Renal cortex interstitium (tissue), 11 donors: ENCODE measurements around the gene CSNK2A1. TPM values are rescaled to one million over a fixed set of nuclear protein-coding genes. Genes with fewer than 3 reads are reported as not detected.

Experiments used
- DNase-seq, 11 donors: peaks; one replicate each; pipeline ENCODE4 v3.0.0-alpha.2; 2013; ENCODE audit warnings: low read depth in 9 of 11, low spot score in 4 of 11; ENCODE audit errors: extremely low read depth in 1 of 11
- polyA plus RNA-seq, 3 donors: library from polyadenylated mRNA; unstranded; fragments of 120-200 nt; gene quantifications; one replicate each; pipeline ENCODE4 v1.2.1, GENCODE V29; 2013; ENCODE audit not compliant: insufficient read length in 3 of 3

The CSNK2A1 gene
- polyA plus RNA-seq, 3 donors = 131 to 154 (median 143) TPM

GRCh38 chr20:444117-444516, 99.5 kb downstream of the CSNK2A1 start:
- DNase-seq = no peak

- DNase-seq = no peak
These were observed 100.3 kb downstream of the CSNK2A1 start for GRCh38 chr20:443223-443775.

- DNase-seq = no peak
These were observed 103.0 kb downstream of the CSNK2A1 start for GRCh38 chr20:440636-441035.

GRCh38 chr20:440148-440547, 103.4 kb downstream of the CSNK2A1 start:
- no peak for DNase-seq

- no peak for DNase-seq
These were observed 104.8 kb downstream of the CSNK2A1 start for GRCh38 chr20:438571-439469.

GRCh38 chr20:437787-438486, 105.7 kb downstream of the CSNK2A1 start:
- DNase-seq = no peak

GRCh38 chr20:436476-436875, 107.1 kb downstream of the CSNK2A1 start:
- no peak for DNase-seq

- no peak for DNase-seq
These were observed 108.0 kb downstream of the CSNK2A1 start for GRCh38 chr20:435558-435957.

GRCh38 chr20:434661-435419, 108.8 kb downstream of the CSNK2A1 start:
- DNase-seq = no peak

- DNase-seq = peak in 5 of 11 donors; percentile 9 to 49 (median 27)
These were observed 109.4 kb downstream of the CSNK2A1 start for GRCh38 chr20:434221-434620.

GRCh38 chr20:433300-433975, 110.2 kb downstream of the CSNK2A1 start:
- no peak for DNase-seq

- no peak for DNase-seq
These were observed 110.8 kb downstream of the CSNK2A1 start for GRCh38 chr20:432677-433299.

GRCh38 chr20:432208-432607, 111.4 kb downstream of the CSNK2A1 start:
- no peak for DNase-seq

GRCh38 chr20:431012-431904, 112.3 kb downstream of the CSNK2A1 start:
- peak in 9 of 11 donors; percentile 40 to 76 (median 59) for DNase-seq

GRCh38 chr20:430091-430999, 113.2 kb downstream of the CSNK2A1 start:
- DNase-seq = no peak

- no peak for DNase-seq
These were observed 114.9 kb downstream of the CSNK2A1 start for GRCh38 chr20:428658-429200.
